NT2/D1 (cell line): ENCODE measurements around the gene SLC25A43.
A peak's percentile ranks its signal among the peaks of the same experiment; 100 is the strongest.

Experiments used
- DNase-seq: peaks from one replicate; pipeline ENCODE4 v3.0.0-alpha.2; 2011; ENCODE audit warnings: low read depth, low spot score
- H3K27me3 ChIP-seq: 2 replicates; pipeline ENCODE4 v1.6.0; 2011; ENCODE audit warnings: mild to moderate bottlenecking; ENCODE audit not compliant: insufficient read length, insufficient read depth
- H3K36me3 ChIP-seq: 2 replicates; pipeline ENCODE4 v1.6.1; 2011; ENCODE audit warnings: mild to moderate bottlenecking, low read length, mixed read lengths; ENCODE audit not compliant: insufficient read depth, insufficient read length
- H3K4me1 ChIP-seq: 2 replicates; pipeline ENCODE4 v1.5.1; 2011; ENCODE audit not compliant: insufficient read depth, insufficient read length
- H3K4me3 ChIP-seq: 2 replicates; pipeline ENCODE4 v1.5.1; 2011; ENCODE audit warnings: low read depth; ENCODE audit not compliant: insufficient read length
- H3K9ac ChIP-seq: 2 replicates; pipeline ENCODE4 v1.6.0; 2011; ENCODE audit warnings: low read depth; ENCODE audit not compliant: insufficient read length
- H3K9me3 ChIP-seq: 2 replicates; pipeline ENCODE4 v1.5.1; 2011; ENCODE audit warnings: mild to moderate bottlenecking, low read length; ENCODE audit not compliant: insufficient read depth
- SUZ12 ChIP-seq: IDR thresholded peaks from 2 replicates; pipeline ENCODE4 v1.6.1; 2011; ENCODE audit not compliant: insufficient read length, insufficient read depth; ENCODE audit errors: extremely low read depth
- YY1 ChIP-seq: IDR thresholded peaks from 2 replicates; pipeline ENCODE4 v1.6.1; 2011; ENCODE audit not compliant: insufficient read length, insufficient read depth
- ZNF274 ChIP-seq: IDR thresholded peaks from 2 replicates; pipeline ENCODE4 v1.6.1; 2011; ENCODE audit warnings: mild to moderate bottlenecking, low read depth, low read length

The SLC25A43 gene

DNA sequence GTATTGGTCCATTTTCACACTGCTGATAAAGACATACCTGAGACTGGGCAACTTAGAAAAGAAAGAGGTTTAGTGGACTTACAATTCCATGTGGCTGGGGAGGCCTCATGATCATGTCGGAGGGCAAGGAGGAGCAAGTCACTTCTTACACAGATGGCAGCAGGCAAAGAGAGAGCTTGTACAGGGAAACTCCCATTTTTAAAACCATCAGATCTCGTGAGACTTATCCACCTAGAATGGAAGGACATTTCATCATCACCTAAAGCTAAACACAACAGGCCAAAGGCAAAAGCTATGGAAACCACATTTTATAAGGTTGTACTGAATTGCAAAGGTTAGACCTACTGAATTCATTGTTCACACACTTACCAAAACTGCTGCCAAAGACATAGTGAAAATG lies 6.0 kb upstream of the SLC25A43 start:
- DNase-seq = no peak
- Histone ChIP-seq H3K9ac (no peak overlapping the region), H3K4me3 (no peak overlapping the region), H3K27me3 (peaks cover 6% of the 10 kb centered on the region), H3K9me3 (no peaks in the 10 kb centered on the region; the same call in 1 of the 2 replicates), H3K36me3 (no peaks in the 10 kb centered on the region), H3K4me1 (peaks cover 2% of the 10 kb centered on the region)
- TF ChIP-seq YY1 = no peak
- TF ChIP-seq ZNF274 = no peak
- TF ChIP-seq SUZ12 = no peak

DNA sequence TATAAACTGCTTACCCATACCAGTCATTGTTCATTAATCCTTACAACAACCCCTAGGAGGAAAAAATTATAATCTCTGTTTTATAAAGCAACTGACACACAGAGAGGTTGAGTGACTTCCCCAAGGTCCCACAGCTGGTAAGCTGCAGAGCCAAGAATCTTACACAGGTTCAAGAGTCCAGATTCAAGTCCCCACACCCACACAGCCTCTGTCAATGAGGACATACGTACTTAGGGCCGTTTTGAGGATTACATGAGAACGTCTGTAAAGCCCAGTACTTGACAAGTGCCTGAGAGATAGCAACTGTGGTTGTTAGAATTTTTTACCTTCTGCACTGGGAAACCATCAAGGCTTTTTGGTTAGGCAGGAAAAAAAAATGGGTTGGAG lies 556 bp upstream of the SLC25A43 start:
- peaks cover 4% of the 10 kb centered on the region for H3K36me3 ChIP-seq
- H3K4me1 ChIP-seq = no peaks in the 10 kb centered on the region
- H3K4me3 ChIP-seq = peak overlapping the region; percentile 71
- peak overlapping the region; percentile 76 for H3K9ac ChIP-seq
- no peak for DNase-seq
- TF ChIP-seq SUZ12 (no peak), ZNF274 (no peak), YY1 (no peak)
- peaks cover 10% of the 10 kb centered on the region for H3K27me3 ChIP-seq
- H3K9me3 ChIP-seq = no peaks in the 10 kb centered on the region

DNA sequence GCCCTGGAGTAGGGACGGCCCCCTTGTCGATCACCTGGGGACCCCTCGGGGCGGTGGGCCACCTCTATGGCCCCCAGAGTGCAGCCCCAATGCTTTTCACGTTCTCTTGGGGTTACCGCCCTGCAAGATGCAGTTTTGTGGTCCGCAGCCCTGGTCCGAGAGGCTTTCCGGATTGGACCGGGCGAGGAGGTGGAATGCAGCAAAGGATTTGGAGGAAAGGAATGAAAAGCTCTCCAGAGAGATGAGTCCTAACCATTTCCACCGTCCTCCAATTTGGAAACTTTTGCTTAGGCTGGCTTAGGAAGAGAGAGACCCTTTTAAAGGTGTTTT lies 601 bp downstream of the SLC25A43 start:
- Histone ChIP-seq H3K36me3 (peaks cover 4% of the 10 kb centered on the region), H3K4me1 (no peaks in the 10 kb centered on the region), H3K9ac (peak overlapping the region; percentile 33), H3K9me3 (no peaks in the 10 kb centered on the region), H3K4me3 (peak overlapping the region; percentile 71), H3K27me3 (peaks cover 10% of the 10 kb centered on the region)
- DNase-seq = no peak
- TF ChIP-seq YY1 (no peak), SUZ12 (no peak), ZNF274 (no peak)

DNA sequence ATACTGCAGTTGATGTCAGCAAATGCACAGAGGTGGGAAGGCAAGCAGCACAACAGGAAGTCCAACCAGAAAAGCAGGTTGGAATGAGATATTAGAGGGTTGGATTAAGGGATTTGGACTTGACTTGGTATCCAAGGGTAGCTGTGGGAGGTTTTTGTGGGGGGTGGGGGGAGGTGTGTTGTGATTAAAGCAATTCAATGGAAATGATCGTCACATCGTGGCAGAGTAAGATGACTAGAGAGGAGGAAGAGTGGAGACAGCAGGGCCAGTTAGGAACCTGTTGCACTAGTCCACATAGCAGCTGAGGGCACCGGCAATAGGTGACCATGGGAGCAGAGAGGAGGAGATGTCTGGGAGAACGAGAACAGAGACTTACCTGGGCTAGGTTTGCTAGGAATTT lies 2.4 kb downstream of the SLC25A43 start:
- H3K9me3 ChIP-seq = no peaks in the 10 kb centered on the region
- H3K9ac ChIP-seq = no peak overlapping the region
- H3K27me3 ChIP-seq = peaks cover 10% of the 10 kb centered on the region
- no peak for DNase-seq
- H3K36me3 ChIP-seq = peaks cover 12% of the 10 kb centered on the region
- no peaks in the 10 kb centered on the region for H3K4me1 ChIP-seq
- H3K4me3 ChIP-seq = no peak overlapping the region
- TF ChIP-seq SUZ12 (no peak), YY1 (no peak), ZNF274 (no peak)

DNA sequence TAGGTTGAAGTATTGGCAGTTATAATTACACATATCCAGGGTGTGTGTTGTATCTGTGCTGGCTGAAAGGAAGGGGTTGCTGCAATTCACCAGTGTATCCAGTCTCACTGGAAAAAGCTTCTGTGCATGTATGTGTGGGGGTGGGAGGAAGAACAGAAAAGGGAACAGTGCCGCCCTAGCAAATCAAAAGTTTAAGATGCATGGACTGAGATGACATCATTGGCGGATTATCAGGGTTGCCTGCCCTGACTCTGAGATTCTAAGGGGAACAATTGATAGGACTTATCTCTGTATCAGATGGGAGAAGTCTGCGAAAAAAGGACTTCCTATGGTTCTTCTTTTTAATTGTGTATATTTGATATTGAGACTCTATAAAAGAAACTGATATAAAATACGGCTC lies 3.5 kb downstream of the SLC25A43 start:
- DNase-seq = no peak
- no peaks in the 10 kb centered on the region for H3K4me1 ChIP-seq
- H3K9ac ChIP-seq = no peak overlapping the region
- no peaks in the 10 kb centered on the region for H3K9me3 ChIP-seq
- TF ChIP-seq SUZ12 (no peak), ZNF274 (no peak), YY1 (no peak)
- no peak overlapping the region for H3K4me3 ChIP-seq
- peaks cover 9% of the 10 kb centered on the region for H3K27me3 ChIP-seq
- peaks cover 22% of the 10 kb centered on the region for H3K36me3 ChIP-seq

DNA sequence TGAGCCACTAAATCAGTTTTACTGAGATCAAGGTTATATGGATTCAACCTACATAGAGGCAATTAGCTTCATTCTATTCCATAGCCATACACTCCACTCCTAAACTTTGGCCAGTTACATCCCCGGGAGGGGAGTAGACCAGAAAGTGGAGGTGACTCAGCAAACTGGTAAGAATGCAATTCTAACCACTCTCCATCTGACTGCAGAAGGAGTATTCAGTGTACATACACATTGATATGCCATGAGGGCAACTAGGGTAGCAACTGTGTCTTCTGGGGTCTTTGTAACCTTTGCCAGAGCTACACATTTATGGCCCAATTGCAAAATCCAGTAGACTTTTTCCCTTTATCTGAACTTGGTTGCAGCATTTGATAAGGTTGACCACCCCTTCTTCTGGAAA lies 7.6 kb downstream of the SLC25A43 start:
- Histone ChIP-seq H3K36me3 (peaks cover 37% of the 10 kb centered on the region), H3K4me3 (no peak overlapping the region), H3K27me3 (no peaks in the 10 kb centered on the region), H3K4me1 (peaks cover 3% of the 10 kb centered on the region), H3K9ac (no peak overlapping the region), H3K9me3 (no peaks in the 10 kb centered on the region)
- no peak for TF ChIP-seq YY1
- TF ChIP-seq SUZ12 = no peak
- no peak for TF ChIP-seq ZNF274
- no peak for DNase-seq

DNA sequence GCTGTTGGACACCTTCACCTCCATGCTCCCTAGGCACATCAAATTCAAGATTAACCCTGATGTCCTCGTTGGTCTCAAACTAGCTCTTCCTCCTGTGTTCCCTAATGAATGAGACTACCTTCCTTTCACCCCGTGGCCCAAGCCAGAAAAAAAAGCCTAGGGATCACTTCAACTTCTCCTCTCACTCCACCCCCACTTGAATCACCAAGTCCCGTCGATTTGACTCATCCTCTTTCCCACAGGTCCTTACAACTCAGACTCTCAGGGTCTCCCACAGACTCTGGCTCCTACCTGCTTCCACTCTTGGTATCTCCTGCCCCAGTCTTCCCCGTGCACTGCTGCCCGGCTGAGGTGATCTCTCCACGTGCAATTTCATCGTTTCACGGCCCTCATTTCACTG lies 8.5 kb downstream of the SLC25A43 start:
- no peak for DNase-seq
- Histone ChIP-seq H3K4me1 (peaks cover 3% of the 10 kb centered on the region), H3K4me3 (no peak overlapping the region)

More for the DNA sequence above, 8.5 kb downstream of the SLC25A43 start:
- H3K27me3 ChIP-seq = no peaks in the 10 kb centered on the region
- TF ChIP-seq YY1 (no peak), SUZ12 (no peak), ZNF274 (no peak)
- H3K36me3 ChIP-seq = peaks cover 37% of the 10 kb centered on the region
- H3K9ac ChIP-seq = no peak overlapping the region
- H3K9me3 ChIP-seq = no peaks in the 10 kb centered on the region
